H1 (cell line): ENCODE results near the gene SFTPB. TPM values are rescaled to one million over a fixed set of nuclear protein-coding genes. Genes with fewer than 3 reads are reported as not detected.

Experiments used
- CTCF ChIA-PET: fragments of 300-600 bp; sonication (Branson Sonifier 250); formaldehyde crosslinking; loops from one replicate; lab custom pipeline; 2021; ENCODE audit not compliant: partially characterized antibody; lab: Charles Lee
- POLR2A ChIA-PET: fragments of 300-600 bp; sonication (Branson Sonifier 250); formaldehyde crosslinking; loops from one replicate; lab custom pipeline; 2021; ENCODE audit warnings: inconsistent platforms; ENCODE audit not compliant: partially characterized antibody; lab: Charles Lee
- DNase-seq, 2 experiments: peaks; one replicate each; pipeline versions ENCODE4 v3.0.0 to v3.0.0-alpha.2; 2010 to 2022; ENCODE audit warnings: low spot score in 2 of 2, low read depth in 1 of 2, mixed read lengths in 1 of 2
- FAIRE-seq: peaks from 2 replicates; lab custom pipeline; 2011; peaks lifted over from hg19 to GRCh38; lab: Jason Lieb, UNC
- H2AFZ ChIP-seq: 2 replicates; pipeline ENCODE4 v1.8.1; 2012; ENCODE audit warnings: low read length, inconsistent platforms
- H2AK5ac ChIP-seq: 2 replicates; pipeline ENCODE4 v1.6.1; 2013; ENCODE audit warnings: low read depth, low read length
- H2BK120ac ChIP-seq: replicated peaks from 2 replicates; pipeline ENCODE3; 2013; ENCODE audit warnings: low read depth, low read length, inconsistent platforms
- H2BK12ac ChIP-seq: 2 replicates; pipeline ENCODE4 v1.6.1; 2013; ENCODE audit warnings: low read depth, low read length
- H2BK15ac ChIP-seq: 2 replicates; pipeline ENCODE4 v1.6.1; 2013; ENCODE audit warnings: low read length
- H2BK20ac ChIP-seq: 2 replicates; pipeline ENCODE4 v1.6.1; 2013; ENCODE audit warnings: low read length
- H2BK5ac ChIP-seq: 2 replicates; pipeline ENCODE4 v1.6.1; 2013; ENCODE audit warnings: low read depth, low read length
- H3K14ac ChIP-seq: 2 replicates; pipeline ENCODE4 v1.6.1; 2013; ENCODE audit warnings: inconsistent platforms; ENCODE audit not compliant: insufficient read length
- H3K18ac ChIP-seq: 2 replicates; pipeline ENCODE4 v1.6.1; 2013; ENCODE audit warnings: low read length; ENCODE audit errors: extremely low read depth
- H3K23ac ChIP-seq: 2 replicates; pipeline ENCODE4 v1.6.1; 2013; ENCODE audit warnings: inconsistent platforms; ENCODE audit not compliant: insufficient read length
- H3K23me2 ChIP-seq: 2 replicates; pipeline ENCODE4 v1.6.1; 2013; ENCODE audit warnings: low read depth, low read length
- H3K27ac ChIP-seq: 2 replicates; pipeline ENCODE4 v1.6.1; 2011; ENCODE audit warnings: low read depth, low read length, inconsistent platforms
- H3K27me3 ChIP-seq, 4 experiments: replicated peaks in 1 of 4; 1 replicate in 1 of 4; 2 replicates in 3 of 4; pipeline versions ENCODE4 v1.6.1 to v1.8.1; 2011 to 2013; ENCODE audit warnings: low read length in 3 of 4, mild to moderate bottlenecking in 3 of 4, inconsistent platforms in 2 of 4, mixed read lengths in 2 of 4, moderate library complexity in 1 of 4; ENCODE audit not compliant: control insufficient read depth in 3 of 4, insufficient read depth in 3 of 4; ENCODE audit errors: extremely low read depth in 1 of 4
- H3K36me3 ChIP-seq, 4 experiments: 2 replicates each; pipeline versions ENCODE4 v1.6.1 to v1.8.1; 2011 to 2013; ENCODE audit warnings: mild to moderate bottlenecking in 4 of 4, low read length in 3 of 4, moderate library complexity in 2 of 4, control low read depth in 1 of 4, inconsistent platforms in 1 of 4; ENCODE audit not compliant: insufficient read depth in 4 of 4, control insufficient read depth in 2 of 4
- H3K4ac ChIP-seq: replicated peaks from 2 replicates; pipeline ENCODE3; 2013; ENCODE audit warnings: low read length, low read depth, mixed read lengths, inconsistent platforms; ENCODE audit not compliant: insufficient read length
- H3K4me1 ChIP-seq, 4 experiments: replicated peaks in 1 of 4; 1 replicate in 1 of 4; 2 replicates in 3 of 4; pipeline versions ENCODE4 v1.6.1 to v1.8.1; 2011 to 2013; ENCODE audit warnings: low read length in 3 of 4, inconsistent platforms in 2 of 4, mixed read lengths in 1 of 4; ENCODE audit not compliant: insufficient read depth in 4 of 4, control insufficient read depth in 3 of 4
- H3K4me2 ChIP-seq, 2 experiments: 2 replicates each; pipeline versions ENCODE4 v1.6.1 to v1.8.1; 2011 to 2013; ENCODE audit warnings: low read depth in 2 of 2, low read length in 2 of 2, control low read depth in 1 of 2, inconsistent platforms in 1 of 2, mild to moderate bottlenecking in 1 of 2; ENCODE audit not compliant: insufficient read depth in 1 of 2
- H3K4me3 ChIP-seq, 4 experiments: fragments of 200-600, 300-600 bp in 1 of 4; sonication (generic), shearing (Covaris generic), sonication (Bioruptor Twin) in 1 of 4; 2 replicates each; pipeline versions ENCODE4 v1.5.1 to v1.8.1; 2011 to 2016; ENCODE audit warnings: low read length in 4 of 4, low read depth in 3 of 4, control low read depth in 2 of 4, inconsistent platforms in 2 of 4, mild to moderate bottlenecking in 2 of 4, mixed read lengths in 1 of 4, moderate library complexity in 1 of 4; ENCODE audit not compliant: insufficient read depth in 2 of 4; ENCODE audit errors: extremely low read depth in 1 of 4
- H3K56ac ChIP-seq: replicated peaks from 2 replicates; pipeline ENCODE3; 2013; ENCODE audit warnings: low read depth, mild to moderate bottlenecking, mixed read lengths, low read length, inconsistent platforms; ENCODE audit not compliant: insufficient read length
- H3K79me1 ChIP-seq: 2 replicates; pipeline ENCODE4 v1.6.1; 2013; ENCODE audit warnings: low read depth, low read length, control low read depth
- H3K79me2 ChIP-seq, 2 experiments: 2 replicates each; pipeline versions ENCODE4 v1.6.1 to v1.8.1; 2012 to 2013; ENCODE audit warnings: low read length in 2 of 2, mild to moderate bottlenecking in 2 of 2, inconsistent platforms in 1 of 2; ENCODE audit not compliant: insufficient read depth in 2 of 2, control insufficient read depth in 1 of 2
- H3K9ac ChIP-seq, 4 experiments: replicated peaks in 1 of 4; 1 replicate in 1 of 4; 2 replicates in 3 of 4; pipeline versions ENCODE4 v1.6.1 to v1.8.1; 2011 to 2013; ENCODE audit warnings: low read depth in 3 of 4, low read length in 3 of 4, control low read depth in 2 of 4, mild to moderate bottlenecking in 2 of 4, moderate library complexity in 2 of 4, inconsistent platforms in 1 of 4; ENCODE audit errors: extremely low read depth in 1 of 4
- H3K9me3 ChIP-seq, 2 experiments: 2 replicates each; pipeline versions ENCODE4 v1.6.1 to v1.8.1; 2012 to 2013; ENCODE audit warnings: mild to moderate bottlenecking in 2 of 2, moderate library complexity in 2 of 2, control low read depth in 1 of 2, inconsistent platforms in 1 of 2, low read depth in 1 of 2, low read length in 1 of 2, mixed read lengths in 1 of 2; ENCODE audit not compliant: insufficient read depth in 2 of 2
- H4K20me1 ChIP-seq, 2 experiments: replicated peaks in 1 of 2; 2 replicates each; pipeline versions ENCODE3 to v1.8.1; 2011 to 2013; ENCODE audit warnings: inconsistent platforms in 2 of 2, low read length in 2 of 2, mild to moderate bottlenecking in 1 of 2; ENCODE audit not compliant: insufficient read depth in 2 of 2, control insufficient read depth in 1 of 2
- H4K5ac ChIP-seq: 2 replicates; pipeline ENCODE4 v1.6.1; 2013; ENCODE audit warnings: low read length, low read depth, mixed read lengths, inconsistent platforms; ENCODE audit not compliant: insufficient read length
- H4K8ac ChIP-seq: 2 replicates; pipeline ENCODE4 v1.8.0; 2013; ENCODE audit warnings: mild to moderate bottlenecking, moderate library complexity, low read length, inconsistent platforms; ENCODE audit not compliant: insufficient read depth; ENCODE audit errors: extremely low read depth
- H4K91ac ChIP-seq: replicated peaks from 2 replicates; pipeline ENCODE3; 2013; ENCODE audit warnings: low read length, mixed read lengths, inconsistent platforms; ENCODE audit not compliant: insufficient read length
- EP300 ChIP-seq, 2 experiments: IDR thresholded peaks; 1 replicate in 1 of 2; 2 replicates in 1 of 2; pipeline ENCODE4 v1.6.1; 2011 to 2012; ENCODE audit warnings: low read depth in 2 of 2, low read length in 2 of 2, mild to moderate bottlenecking in 2 of 2, borderline replicate concordance in 1 of 2, inconsistent platforms in 1 of 2, moderate library complexity in 1 of 2
- KDM4A ChIP-seq: IDR thresholded peaks from one replicate; pipeline ENCODE4 v1.7.1; 2012; ENCODE audit warnings: low read depth, mild to moderate bottlenecking, moderate library complexity, low read length, inconsistent platforms; ENCODE audit not compliant: severe bottlenecking
- SIN3A ChIP-seq, 2 experiments: IDR thresholded peaks in 1 of 2; conservative IDR thresholded peaks in 1 of 2; 2 replicates each; pipeline ENCODE4 v1.6.1; 2011 to 2012; ENCODE audit warnings: low read length in 2 of 2, improper control_type of control experiment in 1 of 2, low read depth in 1 of 2, mild to moderate bottlenecking in 1 of 2
- WGBS, 2 experiments: shearing (Covaris generic) in 1 of 2; methylation state at CpG; one replicate each; pipeline versions ENCODE4 v1.1.6 to v1.1.7; 2013 to 2015; ENCODE audit warnings: low lambda C conversion rate in 2 of 2, mixed read lengths in 2 of 2, inconsistent platforms in 1 of 2, low coverage in 1 of 2, missing lambda C conversion rate in 1 of 2; ENCODE audit not compliant: insufficient replicate concordance in 2 of 2, insufficient coverage in 1 of 2, insufficient read length in 1 of 2; ENCODE audit errors: extremely low coverage in 1 of 2, missing lambda C conversion rate in 1 of 2; 5-methylcytosine and 5-hydroxymethylcytosine counted together
- polyA plus RNA-seq, 7 experiments: library from polyadenylated mRNA; depleted of rRNA in 3 of 7; stranded (reverse) in 5 of 7; unstranded in 2 of 7; fragments of >200 nt in 5 of 7; fragments of 200-250 nt in 2 of 7; gene quantifications; 1 replicate in 5 of 7; 2 replicates in 1 of 7; 4 replicates in 1 of 7; pipeline versions ENCODE4 v1.2.1 to v1.2.3, GENCODE V29; 2011 to 2013; ENCODE audit warnings: missing spikeins in 2 of 7, mixed read lengths in 2 of 7
- total RNA-seq: library from RNA; stranded (reverse); fragmentation: NEBNext Ultra II Directional; extraction: Animal tissue kit (Norgen Biotek cat#: 25700); gene quantifications from 2 replicates; pipeline ENCODE4 v1.2.1, GENCODE V29; 2021

The SFTPB gene
- total and polyA plus RNA-seq, 2 of the 8 experiments (the other 6 are each of a cell fraction or from before 2014, with no cell fraction given): not detected

- no peak overlapping the region for H3K9ac ChIP-seq
- no peak overlapping the region; the same call in 1 of the 2 replicates for H4K8ac ChIP-seq
- peaks cover 0 to 3% (median 0%) of the 10 kb centered on the region in 4 experiments; a peak in 1 of 7 replicates for H3K4me1 ChIP-seq
- TF ChIP-seq KDM4A (no peak), SIN3A (conservative IDR thresholded peaks at IDR 0.05 in 1 of 2, IDR thresholded peaks at IDR 0.05 in 1 of 2; ENCODE audit: low read depth in 1 of 2, low read length in 2 of 2) (no peak), EP300 (IDR thresholded peaks at IDR 0.05; ENCODE audit: borderline replicate concordance in 1 of 2, low read depth in 2 of 2, low read length in 2 of 2) (no peak)
- FAIRE-seq (no peak), DNase-seq (no peak)
- peaks cover 4% of the 10 kb centered on the region; the same call in 1 of the 2 replicates for H3K23me2 ChIP-seq
- no peak overlapping the region for H3K4me2 ChIP-seq
- peaks cover 0 to 2% (median 1%) of the 10 kb centered on the region in 4 experiments; a peak in 1 of 8 replicates for H3K36me3 ChIP-seq
- ChIA-PET POLR2A (interaction anchor here (0.9 to 2.6 kb wide), 3 partner anchors 12 to 151 kb away, joined by 3 to 9 read pairs (median 4); no protein-coding TSS in a partner anchor), CTCF (interaction anchor here (0.6 to 5.8 kb wide), 11 partner anchors 12 to 57 kb away, joined by 3 to 38 read pairs (median 3); no protein-coding TSS in a partner anchor)
- no peak overlapping the region for H2BK15ac ChIP-seq
- no peak overlapping the region for H2BK20ac ChIP-seq
- H3K18ac ChIP-seq: no peak overlapping the region
- no peak overlapping the region for H2BK120ac ChIP-seq
- H4K20me1 ChIP-seq: peaks cover 2 to 3% of the 10 kb centered on the region in 2 experiments
- no peak overlapping the region for H2BK12ac ChIP-seq
- H3K23ac ChIP-seq: no peak overlapping the region
- no peak overlapping the region for H3K4me3 ChIP-seq
- no peaks in the 10 kb centered on the region for H3K79me2 ChIP-seq
- no peak overlapping the region for H2AK5ac ChIP-seq
- H3K14ac ChIP-seq: no peak overlapping the region
- no peak overlapping the region for H2AFZ ChIP-seq
- no peaks in the 10 kb centered on the region for H3K27me3 ChIP-seq
- 87% methylated on average over 6 of the region's 14 CpGs; no CpG with 5 or more reads in 1 of the 2 experiments for WGBS, 2 experiments
- H3K27ac ChIP-seq: no peak overlapping the region
- H3K56ac ChIP-seq: no peak overlapping the region
- H2BK5ac ChIP-seq: no peak overlapping the region
- H3K4ac ChIP-seq: no peak overlapping the region
- no peaks in the 10 kb centered on the region for H3K9me3 ChIP-seq
- H3K79me1 ChIP-seq: no peaks in the 10 kb centered on the region; the same call in 1 of the 2 replicates
- H4K91ac ChIP-seq: no peak overlapping the region
- no peak overlapping the region for H4K5ac ChIP-seq
These were observed 6.7 kb downstream of the SFTPB start for GRCh38 chr2:85661139-85661858.
